Measurements from ENCODE around the gene MACC1. TPM values are rescaled to one million over a fixed set of nuclear protein-coding genes. Genes with fewer than 3 reads are reported as not detected.

MACC1 gene
- total and polyA plus RNA-seq, 10 of the 15 experiments (the other 5 are each of a cell fraction or from before 2014, with no cell fraction given) = 6.0 to 61.1 (median 12.7) TPM

DNA sequence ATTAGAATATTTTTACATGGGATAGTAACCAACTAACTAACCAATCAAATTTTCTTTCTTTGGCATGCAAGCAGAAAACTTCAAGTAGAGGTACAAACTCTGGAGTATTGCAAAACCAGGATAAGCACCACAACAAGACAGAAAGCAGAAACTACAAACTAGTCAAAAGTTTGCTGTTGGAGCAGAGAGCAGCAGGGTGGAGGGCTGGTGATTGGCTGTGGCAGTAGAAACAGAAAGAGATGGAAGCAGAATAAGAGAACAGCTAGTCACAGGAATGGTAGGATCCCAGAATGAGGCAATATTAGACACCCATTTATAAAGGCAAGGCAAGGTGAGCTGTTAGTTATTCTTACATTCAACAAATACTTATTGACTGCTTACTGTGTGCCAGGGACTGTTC, 6.8 kb upstream of the MACC1 start (continued):
- no peak for TF ChIP-seq NBN (IDR thresholded peaks at IDR 0.05)
- TF ChIP-seq WRNIP1 (IDR thresholded peaks at IDR 0.05; ENCODE audit: borderline replicate concordance, low read depth, low read length) = no peak
- no peak for TF ChIP-seq HDAC6 (IDR thresholded peaks at IDR 0.05; ENCODE audit: unreplicated experiment)
- TF ChIP-seq TCF3 (IDR thresholded peaks at IDR 0.05; ENCODE audit: borderline replicate concordance, insufficient read depth, low read depth, low read length) = no peak
- no peak for TF ChIP-seq ZBED1 (IDR thresholded peaks at IDR 0.05; ENCODE audit: borderline replicate concordance)
- TF ChIP-seq FOXM1 (IDR thresholded peaks at IDR 0.05; ENCODE audit: low read depth, low read length) = no peak
- TF ChIP-seq STAT1 (conservative IDR thresholded peaks at IDR 0.05) = no peak
- no peak for TF ChIP-seq SKIL (IDR thresholded peaks at IDR 0.05; ENCODE audit: low read depth, poor library complexity, severe bottlenecking)
- TF ChIP-seq, protein P1, sequence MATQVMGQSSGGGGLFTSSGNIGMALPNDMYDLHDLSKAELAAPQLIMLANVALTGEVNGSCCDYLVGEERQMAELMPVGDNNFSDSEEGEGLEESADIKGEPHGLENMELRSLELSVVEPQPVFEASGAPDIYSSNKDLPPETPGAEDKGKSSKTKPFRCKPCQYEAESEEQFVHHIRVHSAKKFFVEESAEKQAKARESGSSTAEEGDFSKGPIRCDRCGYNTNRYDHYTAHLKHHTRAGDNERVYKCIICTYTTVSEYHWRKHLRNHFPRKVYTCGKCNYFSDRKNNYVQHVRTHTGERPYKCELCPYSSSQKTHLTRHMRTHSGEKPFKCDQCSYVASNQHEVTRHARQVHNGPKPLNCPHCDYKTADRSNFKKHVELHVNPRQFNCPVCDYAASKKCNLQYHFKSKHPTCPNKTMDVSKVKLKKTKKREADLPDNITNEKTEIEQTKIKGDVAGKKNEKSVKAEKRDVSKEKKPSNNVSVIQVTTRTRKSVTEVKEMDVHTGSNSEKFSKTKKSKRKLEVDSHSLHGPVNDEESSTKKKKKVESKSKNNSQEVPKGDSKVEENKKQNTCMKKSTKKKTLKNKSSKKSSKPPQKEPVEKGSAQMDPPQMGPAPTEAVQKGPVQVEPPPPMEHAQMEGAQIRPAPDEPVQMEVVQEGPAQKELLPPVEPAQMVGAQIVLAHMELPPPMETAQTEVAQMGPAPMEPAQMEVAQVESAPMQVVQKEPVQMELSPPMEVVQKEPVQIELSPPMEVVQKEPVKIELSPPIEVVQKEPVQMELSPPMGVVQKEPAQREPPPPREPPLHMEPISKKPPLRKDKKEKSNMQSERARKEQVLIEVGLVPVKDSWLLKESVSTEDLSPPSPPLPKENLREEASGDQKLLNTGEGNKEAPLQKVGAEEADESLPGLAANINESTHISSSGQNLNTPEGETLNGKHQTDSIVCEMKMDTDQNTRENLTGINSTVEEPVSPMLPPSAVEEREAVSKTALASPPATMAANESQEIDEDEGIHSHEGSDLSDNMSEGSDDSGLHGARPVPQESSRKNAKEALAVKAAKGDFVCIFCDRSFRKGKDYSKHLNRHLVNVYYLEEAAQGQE (IDR thresholded peaks at IDR 0.05; ENCODE audit: low read depth, low read length) = no peak

Data from GM12878 (cell line).